C4-2B (cell line): ENCODE results near the gene DCP1B.

Source experiments
- ZFX ChIP-seq: fragments of 450-650 bp; IDR thresholded peaks from 2 replicates; pipeline ENCODE4 v1.6.1; 2017
- TF ChIP-seq, protein P1 (sequence below): fragments of 450-650 bp; conservative IDR thresholded peaks from 2 replicates; pipeline ENCODE4 v1.5.1; 2017; ENCODE audit warnings: mild to moderate bottlenecking

DNA sequence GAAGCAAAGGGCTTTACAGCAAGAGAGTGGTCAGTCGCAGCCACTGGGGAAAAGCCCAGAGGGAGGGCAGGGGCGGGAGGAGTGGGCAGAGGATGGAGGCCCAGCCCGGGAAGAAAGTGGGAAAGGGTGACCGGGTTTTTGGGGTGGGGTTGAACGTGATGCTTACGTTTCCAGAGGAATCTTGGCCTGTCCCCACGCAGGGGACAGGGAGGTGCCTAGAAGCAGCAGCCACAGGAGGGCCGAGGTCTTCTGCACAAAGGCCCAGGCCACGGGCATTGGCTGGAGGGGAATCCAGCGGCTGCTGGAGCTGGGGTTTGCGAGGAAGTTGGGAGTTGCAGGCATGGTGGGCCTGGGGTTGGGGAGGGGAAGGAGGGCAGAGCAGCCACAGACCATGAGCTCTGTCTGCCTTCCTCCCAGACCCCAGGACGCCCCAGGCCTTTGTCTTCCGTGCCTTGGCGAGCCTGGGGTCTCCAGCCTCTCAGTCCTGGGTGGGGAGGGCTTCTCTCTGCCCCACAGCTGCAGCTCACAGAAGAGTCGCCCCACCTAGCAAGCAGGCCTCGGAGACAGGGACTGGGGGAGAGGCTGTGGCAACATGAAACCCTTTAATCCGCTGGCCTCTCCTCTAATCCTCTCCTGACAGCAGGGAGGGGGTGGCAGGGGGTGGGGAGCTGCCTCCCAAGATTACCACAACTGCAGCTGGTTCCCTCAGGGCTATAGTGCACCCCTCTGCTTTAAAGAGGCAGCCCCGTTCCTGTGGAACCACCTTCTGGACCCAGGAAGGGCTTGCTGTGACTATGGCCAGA, 86.0 kb downstream of the DCP1B start, which contains the start of gene CACNA2D4:
- TF ChIP-seq, protein P1, sequence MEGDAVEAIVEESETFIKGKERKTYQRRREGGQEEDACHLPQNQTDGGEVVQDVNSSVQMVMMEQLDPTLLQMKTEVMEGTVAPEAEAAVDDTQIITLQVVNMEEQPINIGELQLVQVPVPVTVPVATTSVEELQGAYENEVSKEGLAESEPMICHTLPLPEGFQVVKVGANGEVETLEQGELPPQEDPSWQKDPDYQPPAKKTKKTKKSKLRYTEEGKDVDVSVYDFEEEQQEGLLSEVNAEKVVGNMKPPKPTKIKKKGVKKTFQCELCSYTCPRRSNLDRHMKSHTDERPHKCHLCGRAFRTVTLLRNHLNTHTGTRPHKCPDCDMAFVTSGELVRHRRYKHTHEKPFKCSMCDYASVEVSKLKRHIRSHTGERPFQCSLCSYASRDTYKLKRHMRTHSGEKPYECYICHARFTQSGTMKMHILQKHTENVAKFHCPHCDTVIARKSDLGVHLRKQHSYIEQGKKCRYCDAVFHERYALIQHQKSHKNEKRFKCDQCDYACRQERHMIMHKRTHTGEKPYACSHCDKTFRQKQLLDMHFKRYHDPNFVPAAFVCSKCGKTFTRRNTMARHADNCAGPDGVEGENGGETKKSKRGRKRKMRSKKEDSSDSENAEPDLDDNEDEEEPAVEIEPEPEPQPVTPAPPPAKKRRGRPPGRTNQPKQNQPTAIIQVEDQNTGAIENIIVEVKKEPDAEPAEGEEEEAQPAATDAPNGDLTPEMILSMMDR = no peak
- TF ChIP-seq ZFX = no peak
